DMS79 treated with DMSO at 0.1 percent for 48 hours (cell line): ENCODE data around the gene PTPRU.

Source experiments
- DNase-seq: peaks from one replicate; lab custom pipeline; 2025; lab: John Stamatoyannopoulos, UW

Gene PTPRU

DNA sequence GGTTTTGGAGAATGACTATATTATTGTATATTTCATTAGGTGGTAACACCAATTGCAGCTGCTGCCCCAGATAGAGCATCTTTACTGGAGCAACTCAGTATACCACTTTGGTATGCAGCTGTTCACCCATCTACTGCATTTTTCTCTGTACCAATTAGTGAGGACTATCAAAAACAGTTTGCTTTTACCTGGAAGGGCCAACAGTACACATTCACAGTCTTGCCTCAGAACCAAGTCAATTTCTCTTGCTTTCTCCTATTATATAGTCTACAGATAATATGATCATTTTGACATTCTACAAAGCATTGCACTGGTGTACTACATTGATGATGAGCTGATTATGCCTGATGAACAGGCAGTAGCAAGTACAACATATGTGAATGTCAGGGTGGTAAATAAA, 99.3 kb downstream of the PTPRU start:
- DNase-seq: no peak

DNA sequence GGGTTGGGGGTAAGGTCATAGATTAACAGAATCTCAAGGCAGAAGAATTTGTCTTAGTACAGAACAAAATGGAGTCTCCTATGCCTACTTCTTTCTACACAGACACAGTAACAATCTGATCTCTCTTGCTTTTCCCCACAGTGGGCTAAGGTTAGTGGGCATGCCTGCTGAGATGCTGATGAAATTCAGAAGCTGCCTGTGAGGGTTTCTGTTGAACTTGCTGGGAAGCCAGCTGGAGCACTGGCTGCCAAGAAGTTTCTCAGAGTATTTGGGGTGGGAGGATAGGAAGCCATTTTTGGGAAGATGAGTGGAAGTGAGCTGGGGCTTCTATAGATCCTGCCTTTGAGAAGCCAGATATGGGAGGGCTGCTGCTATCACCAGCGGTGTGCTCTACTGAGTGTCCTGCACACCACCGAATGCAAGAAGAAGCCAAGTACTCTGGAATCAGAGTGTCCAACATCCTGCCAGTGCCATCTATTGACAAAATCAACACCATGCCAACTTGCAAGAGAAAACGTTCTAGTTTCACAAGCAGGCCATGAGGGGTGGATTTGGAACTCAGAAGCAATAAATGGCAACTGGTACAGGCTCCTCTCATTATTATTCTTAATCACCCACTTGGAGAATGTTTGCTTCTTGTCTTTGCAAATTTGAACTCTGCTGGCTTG, 102.7 kb downstream of the PTPRU start:
- no peak for DNase-seq

- DNase-seq: no peak
These were observed 105.6 kb downstream of the PTPRU start for GRCh38 chr1:29341936-29342335.

- DNase-seq: no peak
These were observed 106.0 kb downstream of the PTPRU start for GRCh38 chr1:29342351-29342750.

DNA sequence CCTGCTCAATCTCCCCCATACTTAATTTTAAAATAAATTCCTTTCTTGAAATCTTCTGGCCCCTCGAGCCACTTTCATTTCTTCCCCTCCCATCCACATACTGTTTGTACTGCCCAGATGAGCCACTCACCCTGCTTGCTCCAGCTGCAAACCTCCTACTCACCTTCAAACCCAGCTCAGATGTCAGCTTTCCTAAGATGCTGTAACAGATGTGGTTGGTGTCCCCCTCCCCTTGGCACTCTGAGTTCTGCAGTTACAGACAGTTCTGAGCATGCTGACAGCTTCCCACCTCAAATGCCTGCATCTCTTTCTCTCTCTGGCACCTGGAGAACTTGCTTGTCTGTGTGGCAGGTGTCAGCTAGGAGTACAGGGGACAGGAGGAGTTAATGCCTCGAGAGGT, 106.7 kb downstream of the PTPRU start:
- DNase-seq: no peak

DNA sequence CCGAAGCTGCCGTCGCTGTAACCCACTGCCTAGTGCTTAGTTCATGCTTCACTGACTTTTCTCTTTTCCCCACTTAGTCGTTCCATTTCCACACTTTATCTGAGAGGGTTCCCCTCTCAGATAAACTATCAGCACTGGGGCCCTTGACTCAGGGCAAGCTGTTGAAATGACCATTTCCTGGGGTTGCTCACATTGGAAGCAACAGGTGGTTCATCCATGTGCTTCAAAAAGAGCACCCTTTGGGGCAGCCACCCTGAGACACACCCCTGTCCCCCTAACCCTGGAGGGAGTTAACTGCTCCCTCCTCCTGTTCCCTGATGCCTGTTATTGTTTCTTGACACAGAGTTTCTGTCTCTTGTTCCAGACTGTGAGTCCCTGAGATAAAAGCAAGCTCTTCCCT, 107.2 kb downstream of the PTPRU start:
- no peak for DNase-seq

GRCh38 chr1:29343908-29344307, 107.6 kb downstream of the PTPRU start:
- no peak for DNase-seq

DNA sequence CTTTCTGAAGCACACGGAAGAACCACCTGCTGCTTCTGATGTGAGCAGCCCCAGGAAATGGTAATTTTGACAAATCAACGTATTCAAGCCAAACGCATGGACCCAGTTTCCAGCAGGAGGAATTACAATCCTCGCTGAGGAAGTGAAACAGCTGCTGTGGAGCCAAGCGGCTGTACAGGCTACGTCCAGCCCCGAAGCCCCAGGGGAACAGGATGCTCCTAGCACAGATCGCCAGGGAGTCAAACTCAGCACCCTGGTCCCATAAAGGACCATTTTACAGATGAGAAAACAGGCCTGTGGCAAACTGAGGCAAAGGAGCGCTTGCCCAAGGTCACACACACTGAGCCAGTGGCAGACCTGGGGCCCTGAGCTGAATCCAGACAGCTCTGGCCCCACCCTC, 108.0 kb downstream of the PTPRU start:
- DNase-seq: no peak

DNA sequence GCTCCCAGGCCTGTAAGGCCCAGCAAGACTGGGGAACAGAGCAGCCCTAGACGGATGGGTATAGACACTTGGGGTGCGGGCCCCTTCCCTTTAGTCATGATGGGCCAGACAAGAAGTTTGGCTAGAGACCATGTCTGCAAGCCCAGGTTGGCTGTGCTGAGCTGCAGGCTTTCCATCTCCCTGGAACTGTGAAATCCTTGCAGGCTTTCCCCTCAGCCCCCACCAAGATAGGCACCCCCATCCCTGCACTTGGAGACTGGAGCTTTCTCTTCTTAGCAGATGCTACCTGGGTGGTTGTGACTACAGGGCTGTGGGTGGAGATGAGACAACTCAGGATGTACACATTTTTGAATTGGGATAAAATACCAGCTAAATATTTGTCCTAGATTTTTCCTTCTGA, 110.3 kb downstream of the PTPRU start:
- no peak for DNase-seq

GRCh38 chr1:29349871-29350491, 113.7 kb downstream of the PTPRU start:
- no peak for DNase-seq

DNA sequence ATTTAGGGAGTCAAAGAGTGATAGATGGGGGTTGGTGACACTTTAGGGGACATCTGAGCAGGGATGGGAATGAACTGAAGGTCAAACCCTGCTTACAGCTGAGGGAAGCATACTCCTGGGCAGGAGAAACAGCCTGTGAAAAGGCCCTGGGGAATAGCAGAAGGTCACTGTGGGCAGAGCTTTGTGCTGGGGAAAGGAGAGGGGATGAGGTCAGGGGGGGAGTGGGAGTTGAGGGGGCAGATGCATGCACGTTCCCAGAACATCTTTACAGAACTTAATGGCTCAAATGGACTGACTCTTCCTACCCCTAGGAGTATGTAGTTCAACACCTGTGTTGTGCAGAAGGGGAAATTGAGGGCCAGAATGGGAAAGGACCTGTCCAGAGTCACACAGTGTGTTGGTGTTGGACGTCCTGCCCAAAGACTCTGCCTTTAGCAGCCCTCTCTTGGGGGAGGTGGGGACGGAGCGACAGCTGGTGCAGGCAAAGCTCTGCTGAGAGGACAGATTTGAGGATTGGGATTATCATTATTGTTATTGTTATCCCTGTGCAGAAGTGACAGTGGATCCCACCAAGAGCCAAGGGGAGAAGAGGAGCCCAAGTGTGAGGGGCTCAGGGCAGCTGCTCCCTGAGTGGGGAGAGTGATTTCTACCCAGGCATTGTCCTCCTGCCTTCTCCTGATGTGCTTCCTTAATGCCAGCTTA, 116.5 kb downstream of the PTPRU start:
- DNase-seq: no peak

DNA sequence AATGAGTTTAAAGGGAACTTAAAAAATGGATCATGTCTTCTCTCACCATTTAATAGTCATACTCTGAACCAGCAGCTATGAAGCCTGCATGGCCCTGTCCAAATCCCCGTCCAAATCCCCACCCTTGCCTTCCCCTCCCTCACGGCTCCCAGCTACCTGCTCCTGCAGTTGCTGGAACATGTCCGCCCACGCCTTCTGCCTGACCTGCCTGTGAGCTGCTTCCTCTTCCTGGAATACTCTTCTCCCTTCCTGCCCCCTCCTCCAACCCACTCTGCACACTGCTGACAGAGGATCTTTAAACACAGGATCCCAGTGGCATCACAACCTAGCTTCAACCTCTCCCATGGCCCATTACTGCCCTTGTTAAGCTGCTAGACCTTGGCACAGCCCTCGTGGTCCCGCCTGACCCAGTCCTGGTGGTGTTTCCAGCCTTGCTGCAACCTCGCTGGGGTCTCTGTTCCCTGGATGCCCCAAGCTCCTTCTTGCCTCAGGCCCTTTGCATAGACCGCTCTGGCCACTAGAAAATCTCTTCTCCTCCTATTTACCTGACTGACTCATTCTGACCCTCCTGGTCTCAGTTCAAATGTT, 118.3 kb downstream of the PTPRU start:
- no peak for DNase-seq

DNA sequence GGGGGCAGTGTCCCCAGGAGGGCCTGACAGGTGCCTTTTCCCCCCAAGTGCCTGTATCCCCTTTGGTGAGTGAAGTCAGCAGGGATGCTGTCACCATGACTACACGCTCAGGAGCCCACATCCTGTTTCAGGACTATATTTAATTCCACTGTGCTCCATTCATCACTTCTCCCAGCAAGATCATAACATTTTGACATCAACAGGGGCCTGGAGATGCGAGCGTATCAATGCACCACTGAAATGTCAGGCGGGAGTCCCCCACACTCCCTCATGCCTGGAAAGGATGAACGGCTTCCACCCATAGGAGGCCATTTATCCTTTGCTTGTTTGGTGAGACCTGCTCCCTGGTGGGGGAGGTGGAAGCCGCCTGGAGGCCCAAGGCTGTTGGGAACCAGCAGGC, 119.1 kb downstream of the PTPRU start:
- no peak for DNase-seq

DNA sequence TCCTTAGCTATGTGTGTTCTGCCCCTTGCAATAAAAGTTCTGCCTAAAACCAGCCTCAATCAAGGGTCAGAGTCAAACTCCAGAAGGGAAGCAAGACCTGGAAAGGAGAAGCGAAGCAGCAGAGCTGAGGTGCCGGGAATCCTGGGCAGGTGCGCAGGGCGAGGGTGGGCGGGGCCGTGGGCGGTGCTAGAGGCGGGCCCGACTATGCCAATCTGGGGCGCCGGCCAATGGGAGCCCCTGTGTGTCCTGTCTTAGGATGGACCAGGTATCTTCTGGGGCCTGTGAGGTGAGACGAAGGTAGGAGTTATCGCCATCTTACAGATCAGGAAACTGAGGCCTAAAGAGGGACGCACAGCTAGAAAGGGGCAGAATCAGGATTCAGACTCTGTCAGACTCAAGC, 120.3 kb downstream of the PTPRU start:
- DNase-seq: no peak

- no peak for DNase-seq
These were observed 121.1 kb downstream of the PTPRU start for GRCh38 chr1:29357452-29357851.

- no peak for DNase-seq
These were observed 121.9 kb downstream of the PTPRU start for GRCh38 chr1:29358183-29358582.

DNA sequence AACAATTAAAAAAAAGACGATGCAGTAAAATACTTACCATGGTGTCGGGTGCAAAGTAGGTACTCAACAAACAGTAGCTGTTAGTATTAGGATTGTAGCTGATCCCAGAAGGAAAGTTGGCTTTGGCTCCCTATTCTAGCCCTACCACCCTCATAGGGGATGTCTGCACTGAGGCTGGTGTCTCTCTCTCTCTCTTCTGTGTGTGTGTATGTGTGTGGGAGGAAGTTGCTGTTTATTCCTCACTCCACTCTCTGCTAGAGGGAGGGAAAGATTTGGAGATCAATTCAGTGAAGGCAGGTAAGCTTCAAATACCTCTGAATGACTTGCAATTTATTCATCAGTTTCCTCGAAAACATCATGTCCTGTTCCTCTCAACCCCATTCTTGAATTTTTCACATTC, 124.4 kb downstream of the PTPRU start:
- no peak for DNase-seq

DNA sequence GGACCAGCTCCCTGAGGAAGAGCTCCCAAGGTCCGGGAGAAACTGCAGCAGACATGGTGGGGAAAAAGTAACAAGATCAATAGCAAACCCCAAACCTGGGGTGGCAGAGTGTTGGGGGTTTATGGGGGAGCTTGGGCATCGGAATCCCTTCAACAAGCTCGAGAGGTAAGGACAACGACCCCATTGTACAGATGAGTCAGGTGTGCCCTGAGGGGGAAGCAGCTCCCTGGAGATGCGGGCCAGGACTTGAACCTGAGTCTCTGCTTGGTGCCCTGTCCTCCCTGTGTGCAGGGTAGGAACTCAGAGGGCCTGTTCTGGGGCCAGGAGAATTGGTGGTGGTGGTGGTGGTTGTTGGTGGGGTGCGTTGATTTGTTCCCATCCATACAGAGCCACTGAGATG, 125.4 kb downstream of the PTPRU start:
- no peak for DNase-seq

- no peak for DNase-seq
These were observed 125.8 kb downstream of the PTPRU start for GRCh38 chr1:29362116-29362515.

DNA sequence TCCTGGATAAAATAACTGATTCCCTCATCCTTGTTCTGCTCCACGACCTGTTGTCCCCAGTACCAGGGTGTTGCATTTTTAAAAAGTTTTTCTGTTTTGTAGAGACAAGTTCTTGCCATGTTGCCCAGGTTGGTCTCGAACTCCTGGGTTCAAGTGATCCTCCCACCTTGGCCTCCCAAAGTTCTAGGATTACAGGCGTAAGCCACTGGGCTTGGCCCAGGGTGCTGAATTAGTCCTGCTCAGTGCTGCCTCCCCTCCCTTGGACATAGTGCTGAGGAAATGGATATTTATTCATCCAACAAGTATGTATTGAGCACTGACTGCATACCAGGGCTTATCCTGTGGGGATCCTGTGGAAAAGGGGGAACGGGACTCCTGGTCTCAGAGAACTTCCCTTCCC, 126.4 kb downstream of the PTPRU start:
- DNase-seq: no peak

DNA sequence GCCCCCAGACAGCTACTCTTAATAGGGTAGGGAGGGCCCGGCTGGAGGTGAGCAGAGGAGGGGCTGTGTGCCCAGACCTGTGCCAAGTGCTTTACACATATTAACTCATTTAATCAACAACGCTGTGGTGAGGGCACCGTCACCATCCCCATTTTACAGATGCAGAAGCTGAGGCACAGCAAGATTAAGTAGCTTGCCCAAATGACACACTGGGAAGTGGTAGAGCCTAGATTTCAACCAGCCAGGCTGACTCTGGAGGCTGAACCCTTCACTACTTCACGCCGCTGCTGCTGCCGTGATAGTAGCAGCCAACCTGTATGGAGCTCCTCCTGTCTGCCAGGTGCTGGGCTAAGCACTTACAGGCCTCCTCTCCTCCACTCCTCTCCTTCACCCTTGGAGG, 127.2 kb downstream of the PTPRU start:
- no peak for DNase-seq

DNA sequence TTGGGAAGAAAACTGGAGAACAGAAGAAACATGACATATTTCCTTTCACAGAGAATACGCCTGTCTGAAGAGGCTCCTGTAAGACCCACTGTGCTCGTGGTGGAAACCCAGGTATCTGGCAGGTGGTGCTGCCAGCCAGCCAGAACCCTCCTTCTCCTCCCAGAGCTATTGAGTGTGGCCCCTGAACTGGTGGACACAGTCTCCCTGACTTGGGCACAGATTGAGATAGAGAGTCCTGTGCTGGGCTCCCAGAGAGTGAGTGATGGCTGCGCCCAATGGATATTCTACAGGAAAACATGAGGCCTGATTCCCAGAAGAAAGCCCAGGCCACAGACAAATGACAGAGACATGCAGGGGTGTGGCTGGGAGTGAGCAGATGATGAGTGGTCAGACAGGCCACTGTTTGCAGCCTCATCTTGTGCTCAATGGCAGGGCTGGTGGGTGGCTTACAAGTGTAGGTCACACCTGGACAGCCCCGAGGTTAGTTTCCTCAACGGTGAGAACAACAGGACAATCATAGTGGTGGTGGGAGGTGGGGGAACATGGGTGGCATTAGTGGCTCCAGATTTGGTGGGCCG, 127.9 kb downstream of the PTPRU start:
- no peak for DNase-seq
